Stimulated activated CD8-positive, alpha-beta memory T cell treated with anti-CD3 and anti-CD28 coated beads, Interleukin-12 subunit alpha, Interleukin-12 subunit beta, amount 100 ng/mL, for 1 hour (primary cell): ENCODE measurements around the gene CRYZ.
"Not testable (repeated sequence)": the region's sequence is repeated elsewhere in the genome, so short reads cannot be mapped to it uniquely, and the experiment has no call there.

Experiments used
- DNase-seq: peaks from one replicate; pipeline ENCODE4 v3.0.0-alpha.2; 2020; ENCODE audit warnings: low read depth

The CRYZ gene, protein sequence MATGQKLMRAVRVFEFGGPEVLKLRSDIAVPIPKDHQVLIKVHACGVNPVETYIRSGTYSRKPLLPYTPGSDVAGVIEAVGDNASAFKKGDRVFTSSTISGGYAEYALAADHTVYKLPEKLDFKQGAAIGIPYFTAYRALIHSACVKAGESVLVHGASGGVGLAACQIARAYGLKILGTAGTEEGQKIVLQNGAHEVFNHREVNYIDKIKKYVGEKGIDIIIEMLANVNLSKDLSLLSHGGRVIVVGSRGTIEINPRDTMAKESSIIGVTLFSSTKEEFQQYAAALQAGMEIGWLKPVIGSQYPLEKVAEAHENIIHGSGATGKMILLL

DNA sequence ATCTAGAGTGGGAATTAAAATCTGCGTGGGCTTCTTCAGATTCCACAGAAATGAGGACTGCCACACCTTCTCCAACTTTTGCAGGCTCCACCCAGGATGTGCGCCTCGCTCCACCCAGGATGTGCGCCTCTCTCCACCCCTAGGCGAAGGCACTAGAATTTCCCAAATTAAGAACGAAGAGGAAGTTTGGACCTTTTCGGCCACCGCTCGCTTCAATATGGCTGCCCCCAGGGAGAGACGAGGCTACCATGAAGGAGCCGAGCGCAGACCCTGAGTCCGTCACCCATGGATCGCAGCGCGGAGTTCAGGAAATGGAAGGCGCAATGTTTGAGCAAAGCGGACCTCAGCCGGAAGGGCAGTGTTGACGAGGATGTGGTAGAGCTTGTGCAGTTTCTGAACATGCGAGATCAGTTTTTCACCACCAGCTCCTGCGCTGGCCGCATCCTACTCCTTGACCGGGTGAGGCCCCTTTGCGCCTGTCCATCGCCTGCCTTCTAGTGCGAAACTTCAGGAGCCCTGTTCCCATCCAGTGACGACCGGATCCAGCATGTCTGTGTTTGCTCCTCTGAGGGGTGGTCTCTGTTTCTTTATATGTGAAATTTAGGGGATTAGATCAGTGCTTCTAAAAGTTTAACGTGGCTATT lies at the start of gene CRYZ, which contains the start of gene TYW3:
Gene CRYZ, minus strand, starts transcription at position 91 of the 644 bp plus-strand sequence. CDS start 8,229 bp downstream, outside the sequence.
Gene TYW3, plus strand, starts transcription at position 193 of the 644 bp plus-strand sequence. Its CDS starts 93 bp downstream, at position 286.
- DNase-seq, result peak; percentile 67

DNA sequence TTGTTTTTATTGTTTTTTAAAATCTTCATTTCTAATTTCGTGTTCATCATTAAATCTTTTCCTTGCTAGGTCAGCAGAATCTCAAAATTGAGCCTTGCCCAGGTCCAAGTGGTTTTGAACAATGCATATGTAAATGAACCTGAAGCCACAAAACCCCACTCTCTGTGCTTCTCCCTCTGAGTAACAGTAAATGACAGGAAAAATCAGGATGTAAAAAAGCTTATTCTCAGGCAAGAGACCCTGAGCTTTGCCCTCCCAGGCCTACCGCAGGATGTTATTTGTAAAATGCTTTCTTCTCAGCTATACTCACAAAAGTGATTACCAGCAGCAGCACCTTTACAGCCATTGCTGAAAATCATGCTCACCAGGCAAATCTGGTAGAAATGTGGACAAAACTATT lies 47.7 kb upstream of the CRYZ start:
- no peak for DNase-seq

- no peak for DNase-seq
These were observed 46.9 kb upstream of the CRYZ start for GRCh38 chr1:74779750-74780149.

- DNase-seq, result no peak
These were observed 44.7 kb upstream of the CRYZ start for GRCh38 chr1:74777525-74777924.

DNA sequence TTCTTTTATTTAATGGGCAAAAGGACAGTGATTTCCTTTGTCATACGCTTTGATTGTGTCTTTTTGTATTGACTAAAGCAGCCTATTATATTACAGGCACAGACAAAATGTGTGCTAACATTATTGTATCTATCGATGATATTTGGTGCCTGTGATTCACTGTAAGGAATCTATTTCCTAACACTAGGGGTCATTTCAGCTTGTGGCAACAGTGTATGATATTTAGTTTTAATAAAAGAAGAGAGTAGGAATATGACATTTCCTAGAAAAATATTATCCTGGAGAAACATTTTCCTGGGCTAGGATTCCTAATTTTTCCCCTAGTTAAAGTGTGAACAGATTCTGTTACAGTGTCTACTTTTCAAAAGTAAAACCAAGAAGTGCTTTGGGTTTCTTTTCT lies 42.9 kb upstream of the CRYZ start:
- DNase-seq, result no peak

- DNase-seq, result no peak
These were observed 40.7 kb upstream of the CRYZ start for GRCh38 chr1:74773582-74773981.

DNA sequence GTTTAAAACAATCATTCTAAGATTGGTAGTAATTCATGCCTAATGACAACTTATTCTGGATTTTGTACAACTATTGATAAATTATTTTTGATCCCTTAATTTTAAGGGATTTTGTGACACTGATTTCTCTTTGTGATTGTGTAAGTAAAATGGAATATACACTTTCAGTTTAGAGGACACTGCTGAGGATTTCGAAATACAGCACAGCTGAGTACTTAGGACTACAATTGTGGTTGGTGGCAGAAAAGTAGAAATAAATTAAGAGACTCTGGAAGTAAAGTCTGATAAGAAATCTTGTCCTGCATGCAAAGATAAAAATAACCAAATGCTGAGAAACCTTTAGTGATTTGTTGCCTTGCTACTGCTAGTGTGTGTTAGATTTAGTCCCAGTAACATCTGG lies 40.1 kb upstream of the CRYZ start:
- no peak for DNase-seq

GRCh38 chr1:74771913-74772515 lies 39.2 kb upstream of the CRYZ start:
- DNase-seq, result no peak

DNA sequence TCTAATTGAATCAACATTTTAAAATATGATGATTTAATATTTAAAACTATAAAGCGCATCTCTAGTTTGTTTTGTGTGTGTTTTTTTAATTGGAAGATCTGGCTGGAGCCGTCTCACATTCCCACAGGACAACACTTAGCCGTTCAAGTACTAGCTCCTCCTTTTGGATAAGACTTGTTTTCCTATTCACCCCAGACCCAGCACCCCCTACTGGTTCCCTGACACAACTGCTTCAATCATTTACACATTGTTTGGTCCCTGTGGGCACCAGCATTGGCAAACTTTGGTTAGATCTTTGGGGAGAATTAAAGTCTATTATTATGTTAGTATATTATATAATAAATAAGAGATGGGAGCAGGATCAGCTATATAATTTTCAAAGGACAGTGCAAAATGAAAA lies 34.6 kb upstream of the CRYZ start:
- DNase-seq, result no peak

DNA sequence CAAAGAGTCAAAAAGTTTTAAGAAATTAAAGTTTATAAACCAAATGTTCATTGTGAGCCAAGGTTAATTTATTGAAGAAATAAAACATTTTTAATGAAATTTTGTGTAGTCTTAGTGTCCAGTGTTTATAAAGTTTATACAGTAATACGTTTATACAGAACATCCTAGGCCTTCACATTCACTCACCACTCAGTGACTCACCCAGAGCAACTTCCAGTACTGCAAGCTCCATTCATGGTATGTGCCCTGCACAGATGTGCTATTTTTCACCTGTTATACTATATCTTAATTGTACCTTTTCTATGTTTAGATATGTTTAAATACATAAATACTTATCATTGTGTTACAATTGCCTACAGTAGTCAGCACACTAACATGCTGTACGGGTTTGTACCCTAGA lies 33.7 kb upstream of the CRYZ start:
- DNase-seq, result no peak

GRCh38 chr1:74763807-74764206 lies 31.0 kb upstream of the CRYZ start:
- DNase-seq, result no peak

GRCh38 chr1:74756650-74757049 lies 23.8 kb upstream of the CRYZ start:
- not testable (repeated sequence) for DNase-seq

- no peak for DNase-seq
These were observed 22.6 kb upstream of the CRYZ start for GRCh38 chr1:74755475-74755874.

DNA sequence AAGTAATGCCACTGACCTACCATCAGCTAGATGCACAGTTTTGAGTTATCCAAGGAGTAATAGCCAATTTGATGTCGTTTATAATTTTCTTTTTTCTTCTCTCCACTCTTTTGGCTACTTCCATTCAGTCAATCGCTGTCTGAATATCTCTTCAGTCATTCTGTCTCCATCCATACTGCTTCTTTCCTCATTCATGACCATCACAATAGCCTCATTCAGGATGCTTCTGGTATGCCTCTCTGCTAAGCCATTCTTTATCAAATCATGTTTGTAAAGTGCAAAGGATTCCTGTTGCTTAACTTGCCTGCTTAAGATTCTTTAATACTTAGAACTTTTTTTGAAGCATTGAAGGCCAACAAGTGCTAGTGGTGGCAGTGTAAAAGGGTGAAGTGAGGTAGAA lies 20.3 kb upstream of the CRYZ start:
- DNase-seq, result no peak

GRCh38 chr1:74748960-74749359 lies 16.1 kb upstream of the CRYZ start:
- no peak for DNase-seq

DNA sequence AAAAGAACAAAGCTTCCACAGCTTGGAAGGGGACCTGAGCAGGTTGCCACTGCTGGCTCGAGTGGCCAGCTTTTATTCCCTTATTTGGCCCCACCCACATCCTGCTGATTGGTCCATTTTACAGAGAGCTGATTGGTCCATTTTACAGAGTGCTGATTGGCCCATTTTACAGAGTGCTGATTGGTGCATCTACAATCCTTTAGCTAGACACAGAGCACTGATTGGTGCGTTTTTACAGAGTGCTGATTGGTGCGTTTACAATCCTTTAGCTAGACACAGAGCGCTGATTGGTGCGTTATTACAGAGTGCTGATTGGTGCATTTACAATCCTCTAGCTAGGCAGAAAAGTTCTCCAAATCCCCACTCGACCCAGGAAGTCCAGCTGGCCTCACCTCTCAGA lies 12.4 kb upstream of the CRYZ start:
- not testable (repeated sequence) for DNase-seq

- not testable (repeated sequence) for DNase-seq
These were observed 7.6 kb upstream of the CRYZ start for GRCh38 chr1:74740307-74740980.

DNA sequence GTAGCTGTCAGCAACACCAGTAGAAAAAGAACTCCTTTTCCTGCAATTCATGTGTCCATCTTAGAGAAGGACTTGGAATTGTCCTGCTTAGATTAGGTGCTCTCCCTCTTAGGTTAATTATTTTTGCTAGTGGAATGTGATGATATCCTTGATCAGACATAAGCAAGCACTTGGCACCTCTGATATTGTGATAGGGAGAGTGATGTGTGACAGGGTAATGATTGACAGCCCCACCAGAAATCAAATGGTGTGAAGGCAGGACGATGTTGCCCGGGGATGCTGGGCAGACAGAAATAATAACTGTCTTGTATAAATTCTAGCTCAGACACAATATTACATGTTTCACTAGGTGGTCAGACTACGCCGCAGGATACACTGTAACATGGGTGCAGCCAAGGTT lies 4.5 kb upstream of the CRYZ start:
- DNase-seq, result no peak

DNA sequence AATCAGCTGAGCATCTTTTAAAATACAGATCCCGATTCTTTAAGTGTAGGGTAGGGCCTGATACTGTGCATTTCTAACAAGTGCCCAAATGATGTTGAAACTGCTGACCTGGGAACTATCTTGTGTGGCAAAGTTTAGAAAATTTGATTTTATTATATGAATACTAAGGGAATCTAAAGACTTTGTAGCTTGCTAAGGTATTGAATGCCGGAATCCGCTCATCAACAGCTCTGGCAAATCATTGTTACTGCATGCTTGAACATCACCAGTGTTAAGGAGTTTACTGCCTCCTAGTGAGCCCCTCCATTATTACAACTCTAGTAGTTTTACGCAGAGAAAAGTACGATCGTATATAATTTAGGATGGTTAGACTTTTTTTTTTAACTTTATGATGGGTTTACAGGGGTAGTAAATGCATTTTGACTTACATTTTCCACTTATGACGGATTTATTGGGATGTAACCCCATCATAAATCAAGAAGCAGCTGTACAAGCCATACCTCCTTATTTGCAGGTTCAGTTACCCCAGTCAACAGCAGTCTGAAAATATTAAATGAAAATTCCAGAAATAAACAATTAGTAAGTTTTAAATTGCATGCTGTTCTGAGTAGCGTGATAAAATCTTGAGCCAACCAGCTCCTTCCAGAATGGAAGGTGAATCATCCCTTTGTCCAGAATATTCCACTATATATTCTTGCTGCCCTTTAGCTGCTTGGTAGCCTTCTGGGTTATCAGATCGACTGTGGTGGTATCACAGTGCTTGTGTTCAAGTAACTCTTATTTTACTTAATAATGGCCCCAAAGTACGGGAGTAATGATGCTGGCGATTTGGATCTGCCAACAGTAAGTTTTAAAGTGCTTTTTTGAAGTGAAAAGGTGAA lies 994 bp upstream of the CRYZ start:
- DNase-seq, result peak; percentile 15

GRCh38 chr1:74732071-74732946 lies 541 bp downstream of the CRYZ start:
- DNase-seq, result not testable (repeated sequence)
